ENCODE data around the gene MX1. TPM values are rescaled to one million over a fixed set of nuclear protein-coding genes. Genes with fewer than 3 reads are reported as not detected.
A peak's percentile ranks its signal among the peaks of the same experiment; 100 is the strongest.

MX1 gene
- polyA plus RNA-seq, 3 donors: 42.7 to 73.3 (median 60.5) TPM

DNA sequence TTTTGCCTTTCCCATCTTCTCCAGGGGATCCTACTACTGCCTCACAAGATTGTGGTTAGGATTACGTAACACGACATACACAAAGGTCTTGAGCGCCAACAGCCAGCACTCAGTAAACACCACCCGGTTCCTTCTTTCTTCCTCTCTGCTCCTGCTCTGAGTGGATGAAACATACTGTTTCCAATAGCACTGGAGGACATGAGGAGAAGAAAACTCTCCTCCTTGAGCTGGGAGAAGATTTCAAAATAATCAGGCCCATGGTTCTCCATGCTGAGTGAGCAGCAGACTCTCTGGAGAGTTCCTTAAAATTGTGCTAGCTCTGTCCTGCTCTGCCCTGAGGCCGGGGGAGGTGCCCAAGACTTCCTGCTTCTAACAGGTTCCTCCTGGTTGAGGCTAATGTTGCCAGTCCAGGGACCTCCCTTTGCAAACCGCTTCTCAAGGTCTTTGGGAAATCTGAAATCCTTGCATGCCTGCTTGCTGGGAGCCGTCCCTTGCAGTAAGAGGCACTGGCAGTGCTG, 29.4 kb upstream of the MX1 start:
- Histone ChIP-seq H2AFZ (ENCODE audit: insufficient read depth, low read depth, low read length, poor library complexity, severe bottlenecking) (peak overlapping the region; percentile 16), H3K9ac (ENCODE audit: insufficient read depth, low read length, poor library complexity, severe bottlenecking) (no peak overlapping the region), H3K9me3 (replicated peaks in 1 of 2; ENCODE audit: control insufficient read depth in 1 of 2, insufficient read depth in 1 of 2, low read length in 2 of 2) (no peaks in the 10 kb centered on the region), H3K79me2 (ENCODE audit: insufficient read depth, low read length) (no peaks in the 10 kb centered on the region), H4K20me1 (ENCODE audit: insufficient read depth, low read length) (no peaks in the 10 kb centered on the region), H3K4me1 (ENCODE audit: control insufficient read depth in 1 of 2, insufficient read depth in 2 of 2, low read length in 2 of 2) (peaks cover 36 to 44% of the 10 kb centered on the region in 2 donors), H3K36me3 (replicated peaks in 1 of 2; ENCODE audit: control insufficient read depth in 1 of 2, insufficient read depth in 2 of 2, low read length in 2 of 2) (peaks cover 37 to 73% of the 10 kb centered on the region in 2 donors), H3K4me3 (replicated peaks in 1 of 3; ENCODE audit: low read depth in 2 of 3, low read length in 3 of 3) (peak overlapping the region in 1 of 3 experiments; percentile 67), H3K27me3 (ENCODE audit: control insufficient read depth in 2 of 2, insufficient read depth in 2 of 2, low read length in 2 of 2) (no peaks in the 10 kb centered on the region), H3K4me2 (replicated peaks; ENCODE audit: extremely low read depth, low read length, poor library complexity, severe bottlenecking) (peak overlapping the region; percentile 71), H3K27ac (ENCODE audit: low read depth in 1 of 2, low read length in 2 of 2) (peak overlapping the region; percentile 64 to 84)
- Mint-ChIP-seq H3K4me3 (peak overlapping the region; percentile 31 to 73), H3K36me3 (peaks cover 71 to 87% of the 10 kb centered on the region in 2 donors), H3K27ac (peak overlapping the region; percentile 70 to 92 (median 89)), H3K9me3 (peaks cover 0 to 1% (median 0%) of the 10 kb centered on the region in 7 donors), H3K27me3 (ENCODE audit: low read depth in 3 of 3) (peaks cover 0 to 3% (median 0%) of the 10 kb centered on the region in 3 donors), H3K4me1 (peaks cover 50% of the 10 kb centered on the region)
- intact Hi-C loops (cut with micrococcal nuclease): loop anchor here in 1 of 2 donors (5.0 kb wide), 1 partner anchor 34 kb away; the partner anchor contains the start of gene MX2
- WGBS (ENCODE audit: insufficient coverage): 2% methylated on average over 4 of the region's 7 CpGs
- peak; percentile 62 to 71 (median 68) for DNase-seq
- no peak for TF ChIP-seq CTCF (IDR thresholded peaks at IDR 0.05)

- no peak overlapping the region for H3K9ac ChIP-seq (ENCODE audit: insufficient read depth, low read length, poor library complexity, severe bottlenecking)
- peak overlapping the region; percentile 42 to 73 for H3K4me3 Mint-ChIP-seq
- 66% methylated on average over 6 of the region's 7 CpGs for whole genome bisulfite sequencing (ENCODE audit: insufficient coverage)
- H3K4me3 ChIP-seq (replicated peaks in 1 of 3; ENCODE audit: low read depth in 2 of 3, low read length in 3 of 3): peak overlapping the region in 1 of 3 experiments; percentile 67
- no peaks in the 10 kb centered on the region for H4K20me1 ChIP-seq (ENCODE audit: insufficient read depth, low read length)
- H3K79me2 ChIP-seq (ENCODE audit: insufficient read depth, low read length): no peaks in the 10 kb centered on the region
- peak overlapping the region; percentile 75 to 92 (median 87) for H3K27ac Mint-ChIP-seq
- H3K4me1 Mint-ChIP-seq: peaks cover 50% of the 10 kb centered on the region
- no peaks in the 10 kb centered on the region for H3K9me3 ChIP-seq (replicated peaks in 1 of 2; ENCODE audit: control insufficient read depth in 1 of 2, insufficient read depth in 1 of 2, low read length in 2 of 2)
- peaks cover 45 to 74% of the 10 kb centered on the region in 2 donors for H3K36me3 ChIP-seq (replicated peaks in 1 of 2; ENCODE audit: control insufficient read depth in 1 of 2, insufficient read depth in 2 of 2, low read length in 2 of 2)
- no peaks in the 10 kb centered on the region for H3K27me3 ChIP-seq (ENCODE audit: control insufficient read depth in 2 of 2, insufficient read depth in 2 of 2, low read length in 2 of 2)
- H2AFZ ChIP-seq (ENCODE audit: insufficient read depth, low read depth, low read length, poor library complexity, severe bottlenecking): peak overlapping the region; percentile 22
- H3K36me3 Mint-ChIP-seq: peaks cover 72 to 87% of the 10 kb centered on the region in 2 donors
- peak overlapping the region; percentile 64 to 84 for H3K27ac ChIP-seq (ENCODE audit: low read depth in 1 of 2, low read length in 2 of 2)
- intact Hi-C loops (cut with micrococcal nuclease): loop anchor here in 1 of 2 donors (5.0 kb wide), 1 partner anchor 35 kb away; the partner anchor contains the start of gene MX2
- peak in 2 of 3 donors; percentile 30 to 37 for DNase-seq
- peaks cover 0 to 3% (median 0%) of the 10 kb centered on the region in 3 donors for H3K27me3 Mint-ChIP-seq (ENCODE audit: low read depth in 3 of 3)
- H3K4me1 ChIP-seq (ENCODE audit: control insufficient read depth in 1 of 2, insufficient read depth in 2 of 2, low read length in 2 of 2): peaks cover 36 to 44% of the 10 kb centered on the region in 2 donors
- peak overlapping the region; percentile 71 for H3K4me2 ChIP-seq (replicated peaks; ENCODE audit: extremely low read depth, low read length, poor library complexity, severe bottlenecking)
- H3K9me3 Mint-ChIP-seq: peaks cover 0 to 1% (median 0%) of the 10 kb centered on the region in 7 donors
- no peak for TF ChIP-seq CTCF (IDR thresholded peaks at IDR 0.05)
Observed at GRCh38 chr21:41397471-41397891, 28.6 kb upstream of the MX1 start.
